GM04503 (cell line): Measurements from ENCODE around the gene ICA1L.

Experiments
- DNase-seq: peaks from one replicate; pipeline ENCODE4 v3.0.0-alpha.2; 2012; ENCODE audit warnings: low read depth

The ICA1L gene

GRCh38 chr2:202736826-202737225, 134.7 kb downstream of the ICA1L start:
- DNase-seq, result no peak

- no peak for DNase-seq
These were observed 145.5 kb downstream of the ICA1L start for GRCh38 chr2:202726070-202726469.

DNA sequence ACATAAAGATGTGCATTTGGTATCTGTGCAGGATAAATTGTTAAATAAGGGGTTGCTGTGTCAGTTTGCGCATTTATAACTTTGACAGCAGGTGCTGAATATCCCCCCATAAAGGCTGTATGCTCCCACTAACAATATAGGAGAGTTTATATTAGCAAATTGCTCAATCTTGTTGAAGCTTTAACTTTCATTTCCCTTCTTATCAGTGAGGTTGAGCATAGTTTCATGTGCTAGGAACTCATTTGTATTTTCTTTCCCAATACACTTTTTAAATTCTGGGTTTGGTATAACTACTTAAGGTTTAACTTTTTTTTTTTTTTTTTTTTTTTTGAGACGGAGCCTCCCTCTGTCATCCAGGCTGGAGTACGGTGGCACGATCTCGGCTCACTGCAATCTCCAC, 147.8 kb downstream of the ICA1L start:
- DNase-seq, result no peak
